MCF 10A (cell line): ENCODE results near the gene BIN1. TPM values are rescaled to one million over a fixed set of nuclear protein-coding genes. Genes with fewer than 3 reads are reported as not detected.

Experiments
- BruUV-seq: library from RNA; stranded (reverse); fragments of 400-500 nt; replicated peaks from 2 replicates; lab custom pipeline; 2021; lab: Mats Ljungman, UMichigan
- CTCF ChIA-PET: fragments of 300-600 bp; sonication (Branson Sonifier 250); formaldehyde crosslinking; extraction: SDS; loops from one replicate; lab custom pipeline; 2021; ENCODE audit warnings: antibody characterized with exemption, inconsistent platforms; lab: Yijun Ruan, JAX
- POLR2A ChIA-PET: fragments of 300-600, 350-650 bp; sonication (Branson Sonifier 250); formaldehyde crosslinking; extraction: SDS; loops from one replicate; lab custom pipeline; 2020; ENCODE audit warnings: antibody characterized with exemption, inconsistent platforms; lab: Yijun Ruan, JAX
- DNase-seq: peaks from one replicate; pipeline ENCODE4 v3.0.0-alpha.2; 2018; ENCODE audit not compliant: unreplicated experiment
- H3K27ac Mint-ChIP-seq: one replicate; pipeline ENCODE4 v1.8.0; 2022; ENCODE audit warnings: mild to moderate bottlenecking, low read depth, mixed read lengths; ENCODE audit not compliant: unreplicated experiment
- H3K27me3 Mint-ChIP-seq: one replicate; pipeline ENCODE4 v1.8.0; 2022; ENCODE audit warnings: mixed read lengths; ENCODE audit not compliant: insufficient read depth, unreplicated experiment
- H3K36me3 Mint-ChIP-seq: one replicate; pipeline ENCODE4 v1.8.0; 2022; ENCODE audit warnings: mild to moderate bottlenecking, moderate library complexity, mixed read lengths; ENCODE audit not compliant: insufficient read depth, unreplicated experiment
- H3K4me1 Mint-ChIP-seq: one replicate; pipeline ENCODE4 v1.8.0; 2022; ENCODE audit warnings: mixed read lengths; ENCODE audit not compliant: insufficient read depth, unreplicated experiment
- H3K4me3 Mint-ChIP-seq: one replicate; pipeline ENCODE4 v1.8.0; 2022; ENCODE audit warnings: mild to moderate bottlenecking, moderate library complexity, mixed read lengths; ENCODE audit not compliant: unreplicated experiment
- H3K9me3 Mint-ChIP-seq: one replicate; pipeline ENCODE4 v1.8.0; 2022; ENCODE audit warnings: mixed read lengths; ENCODE audit not compliant: unreplicated experiment
- intact Hi-C: fragments of 100-400 bp; cut with micrococcal nuclease; formaldehyde crosslinking; loops from 2 replicates; pipeline ENCODE4 v1.14.1; 2022
- total RNA-seq: library from RNA; stranded (reverse); gene quantifications from 2 replicates; pipeline ENCODE4 v1.2.3, GENCODE V29; 2022
- TF ChIP-seq, protein P1 (sequence below): fragments of 200-600 bp; IDR thresholded peaks from one replicate; pipeline ENCODE4 v1.8.0; 2022; ENCODE audit warnings: antibody characterized with exemption, mild to moderate bottlenecking; ENCODE audit not compliant: unreplicated experiment

The BIN1 gene
- total RNA-seq, 1 experiment from 2014 or later: 29.6 TPM

- intact Hi-C loops: no loop called here
- DNase-seq: no peak
- Mint-ChIP-seq H3K4me3 (no peak overlapping the region), H3K9me3 (no peaks in the 10 kb centered on the region), H3K36me3 (no peaks in the 10 kb centered on the region), H3K27me3 (no peaks in the 10 kb centered on the region), H3K27ac (no peak overlapping the region), H3K4me1 (peaks cover 6% of the 10 kb centered on the region)
- ChIA-PET CTCF (interaction anchor here (0.9 kb wide), 2 partner anchors 29 to 49 kb away, joined by 3 read pairs; no protein-coding TSS in a partner anchor), POLR2A (interaction anchor here (1.1 kb wide), 1 partner anchor 1921 kb away, joined by 3 read pairs; no protein-coding TSS in a partner anchor)
- BruUV-seq: no TSS peak
- TF ChIP-seq, protein P1, sequence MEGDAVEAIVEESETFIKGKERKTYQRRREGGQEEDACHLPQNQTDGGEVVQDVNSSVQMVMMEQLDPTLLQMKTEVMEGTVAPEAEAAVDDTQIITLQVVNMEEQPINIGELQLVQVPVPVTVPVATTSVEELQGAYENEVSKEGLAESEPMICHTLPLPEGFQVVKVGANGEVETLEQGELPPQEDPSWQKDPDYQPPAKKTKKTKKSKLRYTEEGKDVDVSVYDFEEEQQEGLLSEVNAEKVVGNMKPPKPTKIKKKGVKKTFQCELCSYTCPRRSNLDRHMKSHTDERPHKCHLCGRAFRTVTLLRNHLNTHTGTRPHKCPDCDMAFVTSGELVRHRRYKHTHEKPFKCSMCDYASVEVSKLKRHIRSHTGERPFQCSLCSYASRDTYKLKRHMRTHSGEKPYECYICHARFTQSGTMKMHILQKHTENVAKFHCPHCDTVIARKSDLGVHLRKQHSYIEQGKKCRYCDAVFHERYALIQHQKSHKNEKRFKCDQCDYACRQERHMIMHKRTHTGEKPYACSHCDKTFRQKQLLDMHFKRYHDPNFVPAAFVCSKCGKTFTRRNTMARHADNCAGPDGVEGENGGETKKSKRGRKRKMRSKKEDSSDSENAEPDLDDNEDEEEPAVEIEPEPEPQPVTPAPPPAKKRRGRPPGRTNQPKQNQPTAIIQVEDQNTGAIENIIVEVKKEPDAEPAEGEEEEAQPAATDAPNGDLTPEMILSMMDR: no peak
These were observed 103.7 kb downstream of the BIN1 start for GRCh38 chr2:127003070-127003800.

DNA sequence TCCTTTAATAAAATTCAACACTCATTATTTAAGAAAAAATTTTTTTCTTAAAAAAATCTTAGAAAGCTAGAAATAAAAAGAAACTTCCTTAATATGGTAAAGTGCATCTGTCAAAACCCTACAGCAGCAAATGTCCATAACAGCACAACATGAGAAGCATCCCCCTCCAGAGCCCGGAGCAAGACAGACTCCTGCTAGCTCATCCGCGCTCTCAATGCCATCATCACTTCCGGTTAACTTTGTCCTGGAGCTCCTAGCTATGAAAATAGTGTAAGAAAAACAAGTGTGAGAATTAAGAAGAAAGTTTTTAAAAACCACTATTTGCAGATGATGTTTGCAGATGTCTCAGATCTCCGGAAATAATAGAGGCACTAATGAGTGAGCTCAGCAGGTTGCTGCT is 105.2 kb downstream of the BIN1 start:
- ChIA-PET CTCF (interaction anchor here (1.1 to 2.6 kb wide), 2 partner anchors 30 to 48 kb away, joined by 4 to 13 read pairs; no protein-coding TSS in a partner anchor), POLR2A (no interaction called here)
- Mint-ChIP-seq H3K4me3 (no peak overlapping the region), H3K4me1 (no peaks in the 10 kb centered on the region), H3K36me3 (no peaks in the 10 kb centered on the region), H3K27me3 (no peaks in the 10 kb centered on the region), H3K27ac (no peak overlapping the region), H3K9me3 (no peaks in the 10 kb centered on the region)
- no peak for DNase-seq
- TF ChIP-seq, protein P1: no peak
- BruUV-seq: no TSS peak
- intact Hi-C loops: no loop called here

DNA sequence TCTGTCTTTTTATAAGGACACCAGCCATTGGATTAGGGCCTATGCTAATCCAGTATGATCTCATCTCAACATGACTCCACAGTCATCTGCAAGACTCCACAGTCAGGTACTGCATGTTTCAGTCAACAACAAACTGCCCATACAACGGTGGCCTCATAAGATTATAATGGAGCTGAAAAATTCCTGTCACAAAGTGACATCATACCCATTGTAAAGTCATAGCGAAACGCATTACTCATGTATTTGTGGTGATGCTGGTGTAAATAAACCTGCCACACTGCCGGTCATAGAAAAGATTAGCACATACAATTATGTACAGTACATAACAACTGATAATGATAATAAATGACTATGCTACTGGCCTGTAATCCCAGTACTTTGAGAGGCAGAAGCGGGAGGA is 106.0 kb downstream of the BIN1 start:
- BruUV-seq: no TSS peak
- Mint-ChIP-seq H3K9me3 (no peaks in the 10 kb centered on the region), H3K27me3 (no peaks in the 10 kb centered on the region), H3K4me1 (no peaks in the 10 kb centered on the region), H3K27ac (no peak overlapping the region), H3K4me3 (no peak overlapping the region), H3K36me3 (no peaks in the 10 kb centered on the region)
- TF ChIP-seq, protein P1: no peak
- ChIA-PET POLR2A (no interaction called here), CTCF (interaction anchor here (2.6 kb wide), 1 partner anchor 29 kb away, joined by 13 read pairs; no protein-coding TSS in a partner anchor)
- DNase-seq: no peak
- intact Hi-C loops: no loop called here

- Mint-ChIP-seq H3K4me3 (no peak overlapping the region), H3K4me1 (no peaks in the 10 kb centered on the region), H3K9me3 (no peaks in the 10 kb centered on the region), H3K27ac (no peak overlapping the region), H3K36me3 (no peaks in the 10 kb centered on the region), H3K27me3 (no peaks in the 10 kb centered on the region)
- TF ChIP-seq, protein P1: no peak
- ChIA-PET POLR2A (no interaction called here), CTCF (interaction anchor here (0.5 to 2.6 kb wide), 2 partner anchors 28 to 31 kb away, joined by 5 to 13 read pairs; no protein-coding TSS in a partner anchor)
- intact Hi-C loops: no loop called here
- DNase-seq: no peak
- no TSS peak for BruUV-seq
These were observed 106.8 kb downstream of the BIN1 start for GRCh38 chr2:127000194-127000593.
